CD14-positive monocyte (primary cell): ENCODE measurements around the gene PARP12. TPM values are rescaled to one million over a fixed set of nuclear protein-coding genes. Genes with fewer than 3 reads are reported as not detected.

Source experiments
- DNase-seq, 3 donors: peaks; one replicate each; pipeline ENCODE4 v3.0.0-alpha.2; 2011 to 2022
- H2AFZ ChIP-seq: 2 replicates; pipeline ENCODE4 v1.6.0; 2012; ENCODE audit warnings: mild to moderate bottlenecking, low read depth, low read length, inconsistent platforms; ENCODE audit not compliant: insufficient read depth, poor library complexity, severe bottlenecking
- H3K27ac ChIP-seq, 2 donors: 1 replicate in 1 of 2; 2 replicates in 1 of 2; pipeline ENCODE4 v1.5.1; 2012 to 2013; ENCODE audit warnings: low read length in 2 of 2, control low read depth in 1 of 2, inconsistent platforms in 1 of 2, low read depth in 1 of 2, mild to moderate bottlenecking in 1 of 2
- H3K27me3 ChIP-seq, 2 donors: one replicate each; pipeline versions ENCODE4 v1.6.0 to v1.6.1; 2011 to 2013; ENCODE audit warnings: low read length in 2 of 2; ENCODE audit not compliant: control insufficient read depth in 2 of 2, insufficient read depth in 2 of 2
- H3K36me3 ChIP-seq, 2 donors: replicated peaks in 1 of 2; 1 replicate in 1 of 2; 2 replicates in 1 of 2; pipeline versions ENCODE4 v1.5.1 to v1.6.1; 2012 to 2013; ENCODE audit warnings: low read length in 2 of 2, control low read depth in 1 of 2, inconsistent platforms in 1 of 2, mild to moderate bottlenecking in 1 of 2; ENCODE audit not compliant: insufficient read depth in 2 of 2, control insufficient read depth in 1 of 2
- H3K4me1 ChIP-seq, 2 donors: 1 replicate in 1 of 2; 2 replicates in 1 of 2; pipeline versions ENCODE4 v1.5.1 to v1.6.1; 2012 to 2013; ENCODE audit warnings: low read length in 2 of 2, control low read depth in 1 of 2, inconsistent platforms in 1 of 2, mild to moderate bottlenecking in 1 of 2, moderate library complexity in 1 of 2; ENCODE audit not compliant: insufficient read depth in 2 of 2, control insufficient read depth in 1 of 2
- H3K4me2 ChIP-seq: replicated peaks from 2 replicates; pipeline ENCODE3; 2012; ENCODE audit warnings: low read length, moderate library complexity, mild to moderate bottlenecking; ENCODE audit not compliant: poor library complexity, severe bottlenecking; ENCODE audit errors: extremely low read depth
- H3K4me3 ChIP-seq, 3 experiments: fragments of 200-600 bp in 1 of 3; sonication (generic) in 1 of 3; replicated peaks in 1 of 3; 1 replicate in 2 of 3; 2 replicates in 1 of 3; pipeline ENCODE4 v1.5.1; 2011 to 2013; ENCODE audit warnings: low read length in 3 of 3, mild to moderate bottlenecking in 3 of 3, control low read depth in 2 of 3, low read depth in 2 of 3, inconsistent platforms in 1 of 3, moderate library complexity in 1 of 3
- H3K79me2 ChIP-seq: 2 replicates; pipeline ENCODE4 v1.6.0; 2012; ENCODE audit warnings: mild to moderate bottlenecking, control low read depth, inconsistent platforms, low read length, moderate library complexity; ENCODE audit not compliant: insufficient read depth
- H3K9ac ChIP-seq: 2 replicates; pipeline ENCODE4 v1.6.0; 2017; ENCODE audit warnings: low read length, mild to moderate bottlenecking; ENCODE audit not compliant: insufficient read depth, poor library complexity, severe bottlenecking
- H3K9me3 ChIP-seq, 2 donors: replicated peaks in 1 of 2; 1 replicate in 1 of 2; 2 replicates in 1 of 2; pipeline versions ENCODE4 v1.5.1 to v1.6.1; 2012 to 2013; ENCODE audit warnings: low read length in 2 of 2, control low read depth in 1 of 2; ENCODE audit not compliant: control insufficient read depth in 1 of 2, insufficient read depth in 1 of 2
- H4K20me1 ChIP-seq: 2 replicates; pipeline ENCODE4 v1.6.0; 2012; ENCODE audit warnings: mild to moderate bottlenecking, low read length, control low read depth, moderate library complexity; ENCODE audit not compliant: insufficient read depth
- H3K27ac Mint-ChIP-seq, 7 donors: one replicate each; pipeline ENCODE4 v1.8.0; 2020; ENCODE audit warnings: mild to moderate bottlenecking in 7 of 7, mixed read lengths in 7 of 7, moderate library complexity in 6 of 7, inconsistent platforms in 2 of 7
- H3K27me3 Mint-ChIP-seq, 3 donors: one replicate each; pipeline ENCODE4 v1.8.0; 2021 to 2022; ENCODE audit warnings: low read depth in 3 of 3, mild to moderate bottlenecking in 3 of 3, mixed read lengths in 3 of 3, moderate library complexity in 3 of 3, inconsistent platforms in 1 of 3
- H3K36me3 Mint-ChIP-seq, 2 donors: one replicate each; pipeline ENCODE4 v1.8.0; 2020; ENCODE audit warnings: mixed read lengths in 2 of 2, inconsistent platforms in 1 of 2, mild to moderate bottlenecking in 1 of 2
- H3K4me1 Mint-ChIP-seq: one replicate; pipeline ENCODE4 v1.8.0; 2020; ENCODE audit warnings: mild to moderate bottlenecking, mixed read lengths
- H3K4me3 Mint-ChIP-seq, 2 donors: one replicate each; pipeline ENCODE4 v1.8.0; 2020; ENCODE audit warnings: mild to moderate bottlenecking in 2 of 2, mixed read lengths in 2 of 2, moderate library complexity in 1 of 2
- H3K9me3 Mint-ChIP-seq, 7 donors: one replicate each; pipeline ENCODE4 v1.8.0; 2020 to 2022; ENCODE audit warnings: mixed read lengths in 7 of 7, mild to moderate bottlenecking in 6 of 7, moderate library complexity in 6 of 7, inconsistent platforms in 2 of 7
- CTCF ChIP-seq: fragments of 200-600 bp; IDR thresholded peaks from one replicate; pipeline ENCODE4 v1.8.0; 2022; ENCODE audit warnings: antibody characterized with exemption, mild to moderate bottlenecking
- WGBS: methylation state at CpG from one replicate; pipeline ENCODE4 v1.1.5; 2013; ENCODE audit warnings: missing lambda C conversion rate; ENCODE audit not compliant: insufficient coverage; 5-methylcytosine and 5-hydroxymethylcytosine counted together
- intact Hi-C, 2 donors: fragments of 100-400 bp; cut with micrococcal nuclease; formaldehyde crosslinking; loops; one replicate each; pipeline versions ENCODE4 v1.15.0 to v1.15.1; 2023
- polyA plus RNA-seq, 3 donors: library from polyadenylated mRNA; depleted of rRNA in 1 of 3; unstranded in 2 of 3; stranded (reverse) in 1 of 3; fragments of 300-500 nt in 2 of 3; fragments of >200 nt in 1 of 3; fragmentation: Illumina TruSeq in 2 of 3; gene quantifications; 1 replicate in 2 of 3; 2 replicates in 1 of 3; pipeline ENCODE4 v1.2.3, GENCODE V29; 2012 to 2021

Gene PARP12
- polyA plus RNA-seq, 3 donors: 16.7 to 116 (median 37.8) TPM

- H4K20me1 ChIP-seq: peaks cover 70% of the 10 kb centered on the region
- Mint-ChIP-seq H3K4me1 (peaks cover 38% of the 10 kb centered on the region), H3K27me3 (peaks cover 0 to 12% (median 7%) of the 10 kb centered on the region in 3 donors), H3K36me3 (peaks cover 32 to 37% of the 10 kb centered on the region in 2 donors), H3K9me3 (no peaks in the 10 kb centered on the region), H3K4me3 (no peak overlapping the region), H3K27ac (peak overlapping the region in 5 of 7 donors; percentile 26 to 73 (median 65))
- intact Hi-C loops: no loop called here
- no peak overlapping the region for H3K9ac ChIP-seq
- H3K4me3 ChIP-seq: no peak overlapping the region
- H3K27ac ChIP-seq: no peak overlapping the region
- H3K9me3 ChIP-seq: no peaks in the 10 kb centered on the region
- no peak for TF ChIP-seq CTCF
- H3K4me1 ChIP-seq: peaks cover 8 to 13% of the 10 kb centered on the region in 2 donors
- WGBS: 53% methylated on average over 2 of the region's 4 CpGs
- peaks cover 19 to 38% of the 10 kb centered on the region in 2 donors for H3K36me3 ChIP-seq
- H3K4me2 ChIP-seq: no peak overlapping the region
- DNase-seq: no peak
- H3K27me3 ChIP-seq: no peaks in the 10 kb centered on the region
- H2AFZ ChIP-seq: no peak overlapping the region
- no peaks in the 10 kb centered on the region for H3K79me2 ChIP-seq
Measured at GRCh38 chr7:140084142-140084655, 21.4 kb upstream of the PARP12 start.

- H3K4me3 ChIP-seq: no peak overlapping the region
- Mint-ChIP-seq H3K27me3 (peaks cover 0 to 13% (median 7%) of the 10 kb centered on the region in 3 donors), H3K9me3 (peaks cover 0 to 1% (median 0%) of the 10 kb centered on the region in 7 donors), H3K4me3 (no peak overlapping the region), H3K36me3 (peaks cover 20 to 29% of the 10 kb centered on the region in 2 donors), H3K4me1 (peaks cover 33% of the 10 kb centered on the region), H3K27ac (peak overlapping the region in 1 of 7 donors; percentile 64)
- no peak for DNase-seq
- 68% methylated on average over 2 of the region's 7 CpGs for WGBS
- no peaks in the 10 kb centered on the region for H3K27me3 ChIP-seq
- H3K4me2 ChIP-seq: no peak overlapping the region
- H3K9me3 ChIP-seq: no peaks in the 10 kb centered on the region
- H3K9ac ChIP-seq: no peak overlapping the region
- H4K20me1 ChIP-seq: peaks cover 59% of the 10 kb centered on the region
- no peaks in the 10 kb centered on the region for H3K79me2 ChIP-seq
- intact Hi-C loops: no loop called here
- H3K4me1 ChIP-seq: peaks cover 8 to 13% of the 10 kb centered on the region in 2 donors
- no peak overlapping the region for H3K27ac ChIP-seq
- peaks cover 6 to 24% of the 10 kb centered on the region in 2 donors for H3K36me3 ChIP-seq
- TF ChIP-seq CTCF: no peak
- H2AFZ ChIP-seq: no peak overlapping the region
Measured at GRCh38 chr7:140082770-140083169, 20.0 kb upstream of the PARP12 start.
